NCI-H2196 (cell line): Measurements from ENCODE around the gene VKORC1.

ENCODE experiments used
- DNase-seq: peaks from one replicate; lab custom pipeline; 2025; ENCODE audit not compliant: unreplicated experiment; lab: John Stamatoyannopoulos, UW

The VKORC1 gene

DNA sequence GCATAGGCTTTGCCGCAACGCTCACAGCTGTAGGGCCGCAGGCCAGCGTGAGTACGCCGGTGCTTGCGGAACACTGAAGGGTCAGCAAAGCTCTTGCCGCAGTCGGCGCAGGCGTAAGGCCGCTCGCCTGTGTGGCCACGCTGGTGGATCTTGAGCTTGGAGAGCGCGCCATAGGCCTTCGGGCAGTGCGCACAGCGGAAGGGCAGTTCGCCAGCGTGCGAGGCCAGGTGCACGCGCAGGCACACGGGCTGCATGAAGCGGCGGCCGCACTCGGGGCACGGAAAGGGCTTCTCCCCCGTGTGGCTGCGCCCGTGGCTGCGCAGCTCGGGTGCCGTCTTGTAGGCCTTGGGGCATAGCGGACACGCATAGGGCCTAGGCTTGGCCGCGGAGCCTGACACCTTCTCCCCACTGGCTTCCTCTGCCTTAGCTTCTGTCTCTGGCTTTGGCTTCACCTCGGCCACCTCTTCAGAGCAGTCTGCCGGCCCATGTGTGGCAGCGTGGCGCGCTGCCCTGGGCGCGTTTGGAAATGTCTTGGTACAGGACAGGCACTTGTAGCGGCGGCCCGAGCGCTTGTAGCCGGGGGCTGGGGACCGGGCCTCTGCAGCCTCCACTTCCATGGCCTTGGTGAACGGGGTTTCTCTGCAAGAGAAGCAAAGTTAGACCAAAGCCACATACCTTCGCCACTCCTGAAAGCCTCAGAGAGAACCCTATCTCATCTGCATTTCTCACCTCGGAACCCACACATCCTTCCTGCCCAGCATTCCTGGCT lies 30.6 kb downstream of the VKORC1 start:
- DNase-seq, result no peak

DNA sequence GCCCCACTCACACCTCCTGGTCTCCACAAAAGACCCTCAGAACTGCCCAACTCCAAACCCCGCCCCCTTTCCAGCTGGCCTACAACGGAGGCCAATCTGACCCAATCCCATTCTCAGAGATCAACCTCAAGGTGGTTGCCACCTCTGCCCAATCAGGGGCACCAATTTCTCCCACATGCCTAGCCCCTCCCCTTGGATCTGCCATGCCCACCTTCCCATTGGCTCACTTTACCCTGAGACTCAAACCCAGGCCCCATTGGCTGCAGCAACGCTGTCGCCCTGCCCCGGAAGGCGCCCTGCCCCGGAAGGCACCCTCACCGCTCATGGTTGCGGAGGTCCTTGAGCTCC lies 31.1 kb downstream of the VKORC1 start:
- no peak for DNase-seq

- DNase-seq, result no peak
Observed at GRCh38 chr16:31061813-31062440, 32.7 kb downstream of the VKORC1 start.

- no peak for DNase-seq
Observed at GRCh38 chr16:31061126-31061812, 33.3 kb downstream of the VKORC1 start.

DNA sequence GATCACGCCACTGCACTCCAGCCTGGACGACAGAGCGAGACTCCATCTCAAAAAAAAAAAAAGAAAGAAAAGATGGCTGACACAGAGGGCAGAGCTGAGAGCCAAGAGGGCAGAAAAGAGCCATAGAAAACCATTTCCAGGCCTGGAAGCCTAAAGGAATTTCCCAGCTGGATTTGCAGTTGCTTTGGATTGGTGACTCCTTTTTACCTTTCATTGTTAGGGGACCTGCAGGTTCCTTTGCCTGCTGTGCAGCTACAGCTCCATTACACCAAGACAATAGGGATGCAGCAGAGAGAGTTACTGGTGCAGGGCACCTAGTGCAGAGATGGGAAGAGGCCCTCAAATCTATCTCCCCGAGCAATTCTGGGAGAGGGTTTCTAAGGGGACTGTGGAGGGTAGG lies 39.0 kb downstream of the VKORC1 start:
- no peak for DNase-seq

DNA sequence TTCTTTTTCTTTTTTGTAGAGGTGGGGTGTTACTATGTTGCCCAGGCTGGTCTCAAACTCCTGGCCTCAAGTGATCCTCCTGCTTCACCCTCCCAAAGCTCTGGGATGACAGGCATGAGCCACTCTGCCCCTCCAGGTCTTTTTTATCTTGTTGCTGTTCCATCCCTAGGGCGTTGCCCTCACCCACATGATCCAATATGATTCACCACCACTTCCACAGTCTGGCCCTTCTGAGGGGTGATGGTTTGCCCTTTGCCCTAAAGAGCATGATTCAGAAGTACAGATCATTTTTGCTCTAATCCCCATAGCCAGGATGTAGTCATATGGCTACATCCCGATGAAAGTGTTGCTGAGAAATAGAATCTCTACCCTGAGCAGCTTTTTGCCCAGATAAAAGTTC lies 42.5 kb downstream of the VKORC1 start:
- no peak for DNase-seq

GRCh38 chr16:31050280-31051030 lies 44.1 kb downstream of the VKORC1 start:
- no peak for DNase-seq

- DNase-seq, result no peak
Observed at GRCh38 chr16:31043898-31044481, 50.6 kb downstream of the VKORC1 start.

DNA sequence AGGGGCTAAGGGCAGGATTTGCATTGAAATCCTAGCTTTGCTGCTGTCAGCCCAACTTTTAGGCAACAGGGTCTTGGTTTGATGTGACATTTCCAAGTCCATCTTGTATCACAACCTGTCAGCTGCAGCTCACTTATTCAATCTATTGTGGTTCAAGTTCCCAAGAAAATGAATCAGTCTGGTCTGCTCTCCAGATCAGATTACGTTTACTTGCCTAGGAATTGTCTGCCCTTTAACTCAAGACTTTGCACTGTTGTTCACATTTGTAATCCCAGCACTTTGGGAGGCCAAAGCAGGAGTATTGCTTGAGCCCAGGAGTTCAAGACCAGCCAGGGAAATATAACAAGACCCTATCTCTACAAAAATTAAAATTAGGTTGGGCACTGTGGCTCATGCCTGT lies 51.2 kb downstream of the VKORC1 start:
- DNase-seq, result no peak

DNA sequence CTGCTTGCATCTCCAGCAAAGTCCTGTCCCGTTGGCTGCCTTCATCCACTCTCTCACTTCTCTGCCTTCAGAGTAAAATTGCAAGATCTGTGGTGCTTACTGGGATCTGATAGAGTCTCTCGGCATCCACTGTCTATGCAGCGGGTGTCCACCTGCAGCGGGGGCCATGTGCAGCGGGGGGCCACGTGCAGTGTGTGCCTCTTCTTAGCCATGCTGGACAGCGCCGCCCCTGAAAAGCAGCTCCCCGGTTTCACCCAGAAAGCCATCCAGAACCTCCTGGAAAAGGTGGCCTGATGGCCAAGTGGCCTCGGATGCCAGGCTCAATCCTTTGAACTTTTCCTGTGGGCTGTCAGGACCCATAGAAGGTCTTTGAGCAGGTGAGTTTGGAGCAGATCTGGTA lies 51.7 kb downstream of the VKORC1 start:
- no peak for DNase-seq
